Loucy (cell line): Measurements from ENCODE around the gene PDLIM7.

Source experiments
- H2AFZ ChIP-seq: fragments of 200-600 bp; sonication (generic); 2 replicates; pipeline ENCODE4 v1.6.0; 2016; ENCODE audit warnings: antibody characterized with exemption, mild to moderate bottlenecking, low read length, moderate library complexity
- H3F3A ChIP-seq: fragments of 200-600 bp; 2 replicates; pipeline ENCODE4 v1.6.0; 2016; ENCODE audit warnings: antibody characterized with exemption, low read depth, mild to moderate bottlenecking
- H3K27me3 ChIP-seq: fragments of 200-600 bp; sonication (generic); 2 replicates; pipeline ENCODE4 v1.6.1; 2014; ENCODE audit warnings: low read length, mild to moderate bottlenecking; ENCODE audit not compliant: insufficient read depth, poor library complexity, severe bottlenecking
- H3K36me3 ChIP-seq: fragments of 200-600 bp; sonication (generic); 2 replicates; pipeline ENCODE4 v1.6.1; 2016; ENCODE audit warnings: low read length; ENCODE audit not compliant: insufficient read depth
- H3K4me1 ChIP-seq: fragments of 200-600 bp; sonication (generic); 2 replicates; pipeline ENCODE4 v1.5.1; 2014; ENCODE audit warnings: low read length, mild to moderate bottlenecking; ENCODE audit not compliant: insufficient read depth, poor library complexity, severe bottlenecking
- H3K4me2 ChIP-seq: fragments of 200-600 bp; sonication (generic); 2 replicates; pipeline ENCODE4 v1.6.0; 2014; ENCODE audit warnings: antibody characterized with exemption, low read length, low read depth, mild to moderate bottlenecking; ENCODE audit not compliant: poor library complexity, severe bottlenecking
- H3K4me3 ChIP-seq: fragments of 200-600 bp; sonication (generic); 2 replicates; pipeline ENCODE4 v1.5.1; 2014; ENCODE audit warnings: low read length, mild to moderate bottlenecking, mixed read lengths; ENCODE audit not compliant: poor library complexity, severe bottlenecking
- H3K79me2 ChIP-seq: fragments of 200-600 bp; sonication (generic); 2 replicates; pipeline ENCODE4 v1.6.1; 2014; ENCODE audit warnings: low read length; ENCODE audit not compliant: insufficient read depth
- H3K9ac ChIP-seq: fragments of 200-600 bp; sonication (generic); 2 replicates; pipeline ENCODE4 v1.6.0; 2014; ENCODE audit warnings: mild to moderate bottlenecking, low read depth, low read length, moderate library complexity; ENCODE audit not compliant: poor library complexity, severe bottlenecking
- H3K9me2 ChIP-seq: fragments of 200-600 bp; sonication (generic); replicated peaks from 2 replicates; pipeline ENCODE4 v1.6.1; 2016; ENCODE audit warnings: low read depth, low read length, mixed read lengths
- H3K9me3 ChIP-seq: fragments of 200-600 bp; sonication (generic); 2 replicates; pipeline ENCODE4 v1.6.1; 2014; ENCODE audit warnings: mild to moderate bottlenecking, antibody characterized with exemption, low read length, low read depth; ENCODE audit not compliant: insufficient read depth
- H4K20me1 ChIP-seq: fragments of 200-600 bp; sonication (generic); 2 replicates; pipeline ENCODE4 v1.6.0; 2014; ENCODE audit warnings: antibody characterized with exemption, low read length, mild to moderate bottlenecking; ENCODE audit not compliant: insufficient read depth, poor library complexity, severe bottlenecking
- CTCF ChIP-seq: fragments of 200-600 bp; sonication (generic); conservative IDR thresholded peaks from 2 replicates; pipeline ENCODE4 v1.5.1; 2014; ENCODE audit warnings: mild to moderate bottlenecking, antibody characterized with exemption, low read length
- EZH2phosphoT487 ChIP-seq: fragments of 200-600 bp; IDR thresholded peaks from 2 replicates; pipeline ENCODE4 v1.6.1; 2018; ENCODE audit warnings: antibody characterized with exemption, mild to moderate bottlenecking, moderate library complexity, borderline replicate concordance

Gene PDLIM7

GRCh38 chr5:177497292-177498012, at the start of gene PDLIM7:
Gene PDLIM7 (minus strand): TSS chr5:177497604. CDS start chr5:177496512, 1,092 bp downstream.
- Histone ChIP-seq H3K36me3 (no peaks in the 10 kb centered on the region), H3K9me3 (no peaks in the 10 kb centered on the region), H3K9ac (peak within 1 kb of the TSS; percentile 92), H3F3A (no peaks in the 10 kb centered on the region), H4K20me1 (peaks cover 9% of the 10 kb centered on the region), H2AFZ (0 out of 2 replicates have a peak within 1 kb of the TSS, but pooled peaks have one; percentile 27), H3K9me2 (no peaks in the 10 kb centered on the region), H3K79me2 (peaks cover 36% of the 10 kb centered on the region; the same call in 1 of the 2 replicates), H3K27me3 (no peaks in the 10 kb centered on the region), H3K4me1 (peaks cover 5% of the 10 kb centered on the region), H3K4me3 (peak within 1 kb of the TSS; percentile 82), H3K4me2 (peak within 1 kb of the TSS; percentile 93)
- TF ChIP-seq CTCF, result no peak
- TF ChIP-seq EZH2phosphoT487, result no peak

GRCh38 chr5:177546258-177546741, 48.9 kb upstream of the PDLIM7 start:
- Histone ChIP-seq H2AFZ (no peak overlapping the region), H3K4me2 (no peak overlapping the region), H3K9ac (no peak overlapping the region)

GRCh38 chr5:177545487-177546257, 48.3 kb upstream of the PDLIM7 start:
- Histone ChIP-seq H3K79me2 (peaks cover 4% of the 10 kb centered on the region; the same call in 1 of the 2 replicates), H3K9ac (no peak overlapping the region), H3K9me3 (no peaks in the 10 kb centered on the region)

More at GRCh38 chr5:177546258-177546741, 48.9 kb upstream of the PDLIM7 start:
- Histone ChIP-seq H3K4me1 (no peaks in the 10 kb centered on the region), H3K36me3 (no peaks in the 10 kb centered on the region), H3K27me3 (no peaks in the 10 kb centered on the region), H3K79me2 (peaks cover 6% of the 10 kb centered on the region; the same call in 1 of the 2 replicates), H3K9me2 (no peaks in the 10 kb centered on the region), H3K4me3 (no peak overlapping the region), H3K9me3 (no peaks in the 10 kb centered on the region), H4K20me1 (no peaks in the 10 kb centered on the region), H3F3A (no peaks in the 10 kb centered on the region)
- no peak for TF ChIP-seq EZH2phosphoT487
- no peak for TF ChIP-seq CTCF

More at GRCh38 chr5:177545487-177546257, 48.3 kb upstream of the PDLIM7 start:
- H3K4me1 ChIP-seq, result no peaks in the 10 kb centered on the region
- H4K20me1 ChIP-seq, result no peaks in the 10 kb centered on the region
- no peaks in the 10 kb centered on the region for H3K27me3 ChIP-seq
- H3K4me3 ChIP-seq, result no peak overlapping the region
- H3K36me3 ChIP-seq, result no peaks in the 10 kb centered on the region
- TF ChIP-seq EZH2phosphoT487 (no peak), CTCF (no peak)
- H3K4me2 ChIP-seq, result no peak overlapping the region
- H3F3A ChIP-seq, result no peaks in the 10 kb centered on the region
- no peaks in the 10 kb centered on the region for H3K9me2 ChIP-seq
- H2AFZ ChIP-seq, result no peak overlapping the region
